ENCODE results near the gene AFM. TPM values are rescaled to one million over a fixed set of nuclear protein-coding genes. Genes with fewer than 3 reads are reported as not detected.
A peak's percentile ranks its signal among the peaks of the same experiment; 100 is the strongest.

AFM gene
- total and polyA plus RNA-seq, 2 of the 8 experiments (the other 6 are each of a cell fraction or from before 2014, with no cell fraction given) = not detected

GRCh38 chr4:73538162-73538561 is 56.6 kb downstream of the AFM start:
- no peak overlapping the region for H2BK5ac ChIP-seq (ENCODE audit: low read depth, low read length)
- no peak for FAIRE-seq
- no peak overlapping the region for H3K18ac ChIP-seq (ENCODE audit: extremely low read depth, low read length)
- no peak overlapping the region for H4K8ac ChIP-seq (ENCODE audit: extremely low read depth, insufficient read depth, low read length)
- no peak overlapping the region for H4K91ac ChIP-seq (replicated peaks; ENCODE audit: insufficient read length, low read length)
- H3K23me2 ChIP-seq (ENCODE audit: low read depth, low read length) = no peaks in the 10 kb centered on the region
- H2BK15ac ChIP-seq (ENCODE audit: low read length) = no peak overlapping the region
- no peaks in the 10 kb centered on the region for H4K20me1 ChIP-seq (replicated peaks in 1 of 2; ENCODE audit: control insufficient read depth in 1 of 2, insufficient read depth in 2 of 2, low read length in 2 of 2)
- no peak overlapping the region for H4K5ac ChIP-seq (ENCODE audit: insufficient read length, low read depth, low read length)
- H3K23ac ChIP-seq (ENCODE audit: insufficient read length) = no peak overlapping the region
- no peak for DNase-seq (ENCODE audit: low read depth in 1 of 2, low spot score in 2 of 2)
- peak overlapping the region; percentile 57 for H2AFZ ChIP-seq (ENCODE audit: low read length)
- H2BK20ac ChIP-seq (ENCODE audit: low read length) = no peak overlapping the region
- H3K4ac ChIP-seq (replicated peaks; ENCODE audit: insufficient read length, low read depth, low read length) = no peak overlapping the region
- no peak for TF ChIP-seq ASH2L (IDR thresholded peaks at IDR 0.05; ENCODE audit: low read length)
- TF ChIP-seq CTBP2 (IDR thresholded peaks at IDR 0.05; ENCODE audit: borderline replicate concordance, insufficient read depth, insufficient read length, low read length) = no peak
- TF ChIP-seq, protein P1, sequence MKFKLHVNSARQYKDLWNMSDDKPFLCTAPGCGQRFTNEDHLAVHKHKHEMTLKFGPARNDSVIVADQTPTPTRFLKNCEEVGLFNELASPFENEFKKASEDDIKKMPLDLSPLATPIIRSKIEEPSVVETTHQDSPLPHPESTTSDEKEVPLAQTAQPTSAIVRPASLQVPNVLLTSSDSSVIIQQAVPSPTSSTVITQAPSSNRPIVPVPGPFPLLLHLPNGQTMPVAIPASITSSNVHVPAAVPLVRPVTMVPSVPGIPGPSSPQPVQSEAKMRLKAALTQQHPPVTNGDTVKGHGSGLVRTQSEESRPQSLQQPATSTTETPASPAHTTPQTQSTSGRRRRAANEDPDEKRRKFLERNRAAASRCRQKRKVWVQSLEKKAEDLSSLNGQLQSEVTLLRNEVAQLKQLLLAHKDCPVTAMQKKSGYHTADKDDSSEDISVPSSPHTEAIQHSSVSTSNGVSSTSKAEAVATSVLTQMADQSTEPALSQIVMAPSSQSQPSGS (IDR thresholded peaks at IDR 0.05; ENCODE audit: low read length) = no peak
- TF ChIP-seq MAFK (IDR thresholded peaks at IDR 0.05; ENCODE audit: low read depth, low read length) = no peak
- TF ChIP-seq TEAD4 (IDR thresholded peaks at IDR 0.05; ENCODE audit: low read depth, low read length) = no peak
- no peak for TF ChIP-seq KDM4A (IDR thresholded peaks at IDR 0.05; ENCODE audit: low read depth, low read length, severe bottlenecking)
- TF ChIP-seq CEBPB (IDR thresholded peaks at IDR 0.05; ENCODE audit: low read depth, low read length) = no peak
- TF ChIP-seq RXRA (IDR thresholded peaks at IDR 0.05; ENCODE audit: insufficient read depth, low read depth, low read length) = no peak
- no peak for TF ChIP-seq CHD1 (IDR thresholded peaks at IDR 0.05; ENCODE audit: low read depth, low read length)
- no peak for TF ChIP-seq TAF7 (optimal IDR thresholded peaks at IDR 0.05; ENCODE audit: borderline replicate concordance, low read depth, low read length)
- TF ChIP-seq NRF1 (IDR thresholded peaks at IDR 0.05; ENCODE audit: low read depth, low read length) = no peak
- no peak for TF ChIP-seq BACH1 (IDR thresholded peaks at IDR 0.05; ENCODE audit: low read length)
- H2BK12ac ChIP-seq (ENCODE audit: low read depth, low read length) = no peak overlapping the region
- no peak overlapping the region for H3K4me2 ChIP-seq (ENCODE audit: insufficient read depth in 1 of 2, low read depth in 2 of 2, low read length in 2 of 2)
- H3K14ac ChIP-seq (ENCODE audit: insufficient read length) = no peak overlapping the region
- ChIA-PET CTCF (ENCODE audit: partially characterized antibody) (interaction anchor here (0.7 to 1.1 kb wide), 2 partner anchors 58 to 194 kb away, joined by 3 read pairs; no protein-coding TSS in a partner anchor), POLR2A (ENCODE audit: partially characterized antibody) (no interaction called here)
- H3K36me3 ChIP-seq (ENCODE audit: control insufficient read depth in 2 of 4, insufficient read depth in 4 of 4, low read length in 3 of 4) = no peaks in the 10 kb centered on the region
- no peaks in the 10 kb centered on the region for H3K79me1 ChIP-seq (ENCODE audit: low read depth, low read length)
- H3K56ac ChIP-seq (replicated peaks; ENCODE audit: insufficient read length, low read depth, low read length) = no peak overlapping the region
- no peak overlapping the region for H3K27ac ChIP-seq (ENCODE audit: low read depth, low read length)
- 100% methylated on average over 2 of the region's 2 CpGs; no CpG with 5 or more reads in 1 of the 2 experiments for WGBS, 2 experiments (ENCODE audit: extremely low coverage in 1 of 2, insufficient coverage in 1 of 2, insufficient read length in 1 of 2, insufficient replicate concordance in 2 of 2, low coverage in 1 of 2, low lambda C conversion rate in 2 of 2, missing lambda C conversion rate in 1 of 2)
- no peak overlapping the region for H2AK5ac ChIP-seq (ENCODE audit: low read depth, low read length)
- no peak overlapping the region for H3K4me3 ChIP-seq (ENCODE audit: extremely low read depth in 1 of 4, insufficient read depth in 2 of 4, low read depth in 3 of 4, low read length in 4 of 4)
- no peaks in the 10 kb centered on the region for H3K9me3 ChIP-seq (ENCODE audit: insufficient read depth in 2 of 2, low read depth in 1 of 2, low read length in 1 of 2)
- no peaks in the 10 kb centered on the region for H3K79me2 ChIP-seq (ENCODE audit: control insufficient read depth in 1 of 2, insufficient read depth in 2 of 2, low read length in 2 of 2)
- no peaks in the 10 kb centered on the region for H3K27me3 ChIP-seq (replicated peaks in 1 of 4; ENCODE audit: control insufficient read depth in 3 of 4, extremely low read depth in 1 of 4, insufficient read depth in 3 of 4, low read length in 3 of 4)
- no peak overlapping the region for H2BK120ac ChIP-seq (replicated peaks; ENCODE audit: low read depth, low read length)
- H3K4me1 ChIP-seq (replicated peaks in 1 of 4; ENCODE audit: control insufficient read depth in 3 of 4, insufficient read depth in 4 of 4, low read length in 3 of 4) = no peaks in the 10 kb centered on the region
- H3K9ac ChIP-seq (replicated peaks in 1 of 4; ENCODE audit: extremely low read depth in 1 of 4, low read depth in 3 of 4, low read length in 3 of 4) = no peak overlapping the region
